K562 (cell line): ENCODE measurements around the gene NPEPL1. TPM values are rescaled to one million over a fixed set of nuclear protein-coding genes. Genes with fewer than 3 reads are reported as not detected.

Source experiments
- ATAC-seq: fragments of 200-7000 bp; cut with Tn5 transposase; 3 replicates; pipeline ENCODE4 v1.9.1; 2020; ENCODE audit warnings: moderate library complexity
- BruUV-seq: library from RNA; stranded (reverse); fragments of 400-500 nt; replicated peaks from 2 replicates; lab custom pipeline; 2021; lab: Mats Ljungman, UMichigan
- CTCF ChIA-PET: fragments of 300-600 bp; formaldehyde crosslinking; extraction: SDS; loops from one replicate; lab custom pipeline; 2021; ENCODE audit warnings: low intra/inter-chr PET ratio; lab: Yijun Ruan, JAX
- POLR2A ChIA-PET: fragments of 300-600, 350-650 bp; sonication (Branson Sonifier 250); formaldehyde crosslinking; extraction: SDS; loops from one replicate; lab custom pipeline; 2021; ENCODE audit warnings: antibody characterized with exemption, inconsistent platforms; lab: Yijun Ruan, JAX
- DNase-seq, 4 experiments: peaks; one replicate each; pipeline versions ENCODE4 v3.0.0 to v3.0.0-alpha.2; 2011 to 2018; ENCODE audit warnings: low spot score in 3 of 4, mixed read lengths in 3 of 4; ENCODE audit errors: extremely low read depth in 1 of 4
- FAIRE-seq: peaks from 2 replicates; lab custom pipeline; 2011; peaks lifted over from hg19 to GRCh38; lab: Jason Lieb, UNC
- H2AFZ ChIP-seq: 2 replicates; pipeline ENCODE4 v1.6.0; 2011; ENCODE audit warnings: low read depth, low read length, control low read depth, inconsistent platforms
- H3K27ac ChIP-seq: fragments of 200-600 bp; 3 replicates; pipeline ENCODE4 v1.8.0; 2011; ENCODE audit warnings: low read depth, mild to moderate bottlenecking, control low read depth, inconsistent platforms, low read length, moderate library complexity, mixed read lengths; ENCODE audit errors: extremely low read depth
- H3K27me3 ChIP-seq, 2 experiments: fragments of 300-600 bp in 1 of 2; 2 replicates in 1 of 2; 3 replicates in 1 of 2; pipeline versions ENCODE4 v1.6.0 to v1.8.0; 2011; ENCODE audit warnings: inconsistent platforms in 2 of 2, low read length in 2 of 2, mild to moderate bottlenecking in 1 of 2, mixed read lengths in 1 of 2, moderate library complexity in 1 of 2; ENCODE audit not compliant: control insufficient read depth in 2 of 2, insufficient read depth in 2 of 2
- H3K36me3 ChIP-seq: fragments of 300-600 bp; 3 replicates; pipeline ENCODE4 v1.8.0; 2011; ENCODE audit warnings: mild to moderate bottlenecking, low read length, inconsistent platforms; ENCODE audit not compliant: control insufficient read depth, insufficient read depth
- H3K4me1 ChIP-seq, 2 experiments: fragments of 200-600 bp in 1 of 2; replicated peaks in 1 of 2; 2 replicates in 1 of 2; 3 replicates in 1 of 2; pipeline versions ENCODE4 v1.5.1 to v1.8.0; 2011; ENCODE audit warnings: inconsistent platforms in 2 of 2, low read length in 2 of 2, mild to moderate bottlenecking in 1 of 2, mixed read lengths in 1 of 2, moderate library complexity in 1 of 2; ENCODE audit not compliant: control insufficient read depth in 2 of 2, insufficient read depth in 2 of 2
- H3K4me2 ChIP-seq: 2 replicates; pipeline ENCODE4 v1.6.1; 2011; ENCODE audit warnings: low read length, control low read depth, inconsistent platforms, mixed read lengths; ENCODE audit not compliant: insufficient read depth
- H3K4me3 ChIP-seq: fragments of 200-600 bp; sonication (generic), shearing (Covaris generic); 2 replicates; pipeline ENCODE4 v1.5.1; 2016; ENCODE audit warnings: control low read depth, inconsistent platforms
- H3K79me2 ChIP-seq: fragments of 200-600 bp; 3 replicates; pipeline ENCODE4 v1.8.0; 2011; ENCODE audit warnings: low read length, inconsistent platforms; ENCODE audit not compliant: control insufficient read depth, insufficient read depth
- H3K9ac ChIP-seq, 2 experiments: 2 replicates each; pipeline versions ENCODE4 v1.6.0 to v1.6.1; 2011; ENCODE audit warnings: low read depth in 2 of 2, low read length in 2 of 2, control low read depth in 1 of 2, inconsistent platforms in 1 of 2, mild to moderate bottlenecking in 1 of 2, mixed read lengths in 1 of 2; ENCODE audit not compliant: insufficient read depth in 1 of 2
- H3K9me1 ChIP-seq: one replicate; pipeline ENCODE4 v1.6.0; 2011; ENCODE audit warnings: inconsistent platforms, mild to moderate bottlenecking, low read length, moderate library complexity; ENCODE audit not compliant: control insufficient read depth, insufficient read depth
- H3K9me3 ChIP-seq: replicated peaks from 2 replicates; pipeline ENCODE4 v1.5.1; 2011; ENCODE audit warnings: low read depth, low read length, inconsistent platforms; ENCODE audit not compliant: control insufficient read depth, insufficient read depth
- H4K20me1 ChIP-seq: replicated peaks from 2 replicates; pipeline ENCODE4 v1.6.1; 2011; ENCODE audit warnings: low read length, inconsistent platforms, mixed read lengths; ENCODE audit not compliant: control insufficient read depth, insufficient read depth
- HEY1 ChIP-seq: fragments of 250-450 bp; sonication (Bioruptor Pico); IDR thresholded peaks from 2 replicates; pipeline ENCODE4 v1.5.0; 2020; ENCODE audit warnings: mild to moderate bottlenecking, moderate library complexity, borderline replicate concordance
- POLR2G ChIP-seq: fragments of 200-400 bp; formaldehyde crosslinking; IDR thresholded peaks from 2 replicates; pipeline ENCODE4 v1.6.1; 2017; ENCODE audit warnings: low read depth, mild to moderate bottlenecking, antibody characterized with exemption, low read length, moderate library complexity
- POLR2H ChIP-seq: IDR thresholded peaks from 2 replicates; pipeline ENCODE4 v1.6.1; 2016; ENCODE audit warnings: missing genetic modification characterization, low read depth, mild to moderate bottlenecking, control low read depth, missing compliant biosample characterization, moderate library complexity
- TOE1 ChIP-seq, 2 experiments: fragments of 450-650 bp in 1 of 2; sonication (generic) in 1 of 2; formaldehyde crosslinking in 1 of 2; IDR thresholded peaks; 2 replicates each; pipeline versions ENCODE4 v1.7.1 to v1.8.0; 2016 to 2022; ENCODE audit warnings: borderline replicate concordance in 2 of 2, mild to moderate bottlenecking in 2 of 2, antibody characterized with exemption in 1 of 2, inconsistent platforms in 1 of 2, low read depth in 1 of 2, missing genetic modification reagents in 1 of 2, moderate library complexity in 1 of 2
- WGBS: fragments of 100-300 bp; shearing (Covaris generic); methylation state at CpG from one replicate; pipeline ENCODE4 v1.1.6; 2016; ENCODE audit warnings: low coverage, mixed read lengths; ENCODE audit not compliant: insufficient coverage; ENCODE audit errors: missing lambda C conversion rate; 5-methylcytosine and 5-hydroxymethylcytosine counted together
- in situ Hi-C: fragments of 300-500 bp; cut with MboI; formaldehyde crosslinking; loops from 4 replicates; pipeline ENCODE4 v1.15.0; 2018; ENCODE audit warnings: inconsistent platforms, mixed read lengths
- intact Hi-C: fragments of 100-400 bp; cut with micrococcal nuclease; formaldehyde crosslinking; loops from 2 replicates; pipeline ENCODE4 v1.14.2; 2022
- polyA plus RNA-seq, 8 experiments: library from polyadenylated mRNA; depleted of rRNA in 4 of 8; stranded (reverse) in 5 of 8; unstranded in 3 of 8; fragments of >200 nt; fragmentation: Nextera tagmentation in 2 of 8; fragmentation: Illumina TruSeq in 1 of 8; extraction: Ambion mirVana in 2 of 8; extraction: Trizol in 1 of 8; gene quantifications; 2 replicates each; pipeline versions ENCODE4 v1.2.1 to v1.2.3, GENCODE V29; 2011 to 2014; ENCODE audit warnings: inconsistent platforms in 1 of 8, missing spikeins in 1 of 8
- total RNA-seq, 7 experiments: library from RNA; depleted of rRNA in 6 of 7; stranded (reverse); fragments of >200 nt in 6 of 7; fragmentation: Illumina TruSeq in 2 of 7; extraction: Trizol in 2 of 7; gene quantifications; 2 replicates each; pipeline versions ENCODE4 v1.2.1 to v1.2.3, GENCODE V29; 2011 to 2021; ENCODE audit warnings: low replicate concordance in 1 of 7
- TF ChIP-seq, protein P1 (sequence below): fragments of 250-450 bp; sonication (Bioruptor Pico); IDR thresholded peaks from 2 replicates; pipeline ENCODE4 v1.4.0; 2020; ENCODE audit warnings: borderline replicate concordance
- TF ChIP-seq, protein P2 (sequence below): fragments of 250-450 bp; sonication (Bioruptor Pico); IDR thresholded peaks from 2 replicates; pipeline ENCODE4 v1.5.1; 2021; ENCODE audit warnings: mild to moderate bottlenecking
- TF ChIP-seq, protein P3 (sequence below): sonication (generic); formaldehyde crosslinking; IDR thresholded peaks from 2 replicates; pipeline ENCODE4 v1.8.1; 2023; ENCODE audit warnings: mild to moderate bottlenecking, missing genetic modification reagents

Gene NPEPL1
- total and polyA plus RNA-seq, 9 of the 15 experiments (the other 6 are each of a cell fraction or from before 2014, with no cell fraction given): 0.04 to 5.6 (median 0.94) TPM

DNA sequence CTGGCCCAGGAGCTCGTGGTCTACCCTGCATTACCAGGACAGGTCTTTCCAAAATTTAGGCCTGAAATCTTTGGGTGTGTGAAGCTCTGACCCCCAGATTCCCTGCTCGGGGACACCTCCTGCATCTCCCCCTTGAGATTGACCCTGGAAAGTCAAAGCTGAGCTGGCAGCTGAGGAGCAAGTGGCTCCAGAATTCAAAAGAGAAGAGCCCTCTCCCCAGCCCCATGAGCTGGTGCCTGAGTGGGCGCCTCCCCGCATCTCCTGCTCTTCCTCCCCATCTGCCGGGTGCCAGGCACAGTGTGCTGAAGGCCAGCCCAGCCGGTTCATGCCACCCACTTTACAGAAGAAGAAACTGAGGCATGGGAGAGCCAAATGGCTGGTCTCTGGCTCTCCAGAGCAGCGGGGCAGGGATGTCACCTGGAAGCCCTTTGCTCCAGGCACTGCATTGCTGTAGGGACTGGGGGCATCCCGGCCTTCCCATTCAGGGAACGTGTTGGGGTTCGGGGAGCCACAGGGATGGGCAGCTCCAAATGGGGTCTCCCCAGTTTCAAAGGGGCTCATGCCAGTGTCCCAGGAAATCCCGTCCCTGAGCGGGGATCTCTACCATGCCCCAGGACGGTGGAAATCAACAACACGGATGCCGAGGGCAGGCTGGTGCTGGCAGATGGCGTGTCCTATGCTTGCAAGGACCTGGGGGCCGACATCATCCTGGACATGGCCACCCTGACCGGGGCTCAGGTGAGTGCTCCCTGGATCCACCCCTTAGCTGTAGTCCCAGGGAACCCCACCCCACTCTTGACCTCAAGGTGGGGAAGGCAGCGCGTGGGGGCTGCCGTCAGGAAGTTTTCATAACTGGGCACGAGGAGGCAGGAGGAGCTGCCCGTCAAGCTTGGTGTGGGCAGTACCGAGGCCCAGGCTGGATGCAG is 20.5 kb downstream of the NPEPL1 start:
- 17% methylated on average over 21 of the region's 24 CpGs for WGBS
- CTCF ChIA-PET: no interaction called here

DNA sequence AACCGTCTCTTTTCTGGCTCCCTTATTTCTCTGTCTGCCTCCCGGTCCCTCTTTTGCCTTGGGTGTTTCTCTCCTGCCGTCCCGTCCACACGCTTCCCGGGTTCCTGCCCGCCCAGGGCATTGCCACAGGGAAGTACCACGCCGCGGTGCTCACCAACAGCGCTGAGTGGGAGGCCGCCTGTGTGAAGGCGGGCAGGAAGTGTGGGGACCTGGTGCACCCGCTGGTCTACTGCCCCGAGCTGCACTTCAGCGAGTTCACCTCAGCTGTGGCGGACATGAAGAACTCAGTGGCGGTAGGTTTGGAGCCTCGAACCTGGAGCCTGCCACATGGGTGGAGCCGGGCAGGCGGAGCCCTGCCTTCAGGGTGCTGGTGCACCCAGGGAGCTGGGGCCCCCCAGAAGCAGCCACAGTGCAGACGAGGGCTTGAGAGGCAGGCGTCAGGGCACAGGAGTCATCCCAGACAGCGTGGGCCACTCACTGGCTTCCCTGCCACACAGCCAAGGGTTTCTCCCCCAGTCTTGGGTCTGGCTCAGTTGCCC is 21.3 kb downstream of the NPEPL1 start:
- ATAC-seq (no peak), DNase-seq (no peak), FAIRE-seq (no peak)
- BruUV-seq: no TSS peak
- H3K36me3 ChIP-seq: no peaks in the 10 kb centered on the region
- no peaks in the 10 kb centered on the region for H4K20me1 ChIP-seq
- H3K27me3 ChIP-seq: peaks cover 0 to 63% of the 10 kb centered on the region in 2 experiments; a peak in 3 of 5 replicates
- no peaks in the 10 kb centered on the region for H3K9me1 ChIP-seq
- ChIA-PET POLR2A (interaction anchor here (1.1 kb wide), 1 partner anchor 8 kb away, joined by 3 read pairs; no protein-coding TSS in a partner anchor), CTCF (no interaction called here)
- H3K4me2 ChIP-seq: no peak overlapping the region
- in situ Hi-C loops (no loop called here), intact Hi-C loops (no loop called here)
- H3K27ac ChIP-seq: no peak overlapping the region
- no peak overlapping the region for H2AFZ ChIP-seq
- no peaks in the 10 kb centered on the region for H3K9me3 ChIP-seq
- 29% methylated on average over 18 of the region's 24 CpGs for WGBS
- H3K79me2 ChIP-seq: no peaks in the 10 kb centered on the region
- no peak overlapping the region for H3K4me3 ChIP-seq
- H3K9ac ChIP-seq: no peak overlapping the region; a peak in 1 of 4 replicates
- peaks cover 0 to 27% of the 10 kb centered on the region in 2 experiments; a peak in 1 of 5 replicates for H3K4me1 ChIP-seq
- TF ChIP-seq, protein P1, sequence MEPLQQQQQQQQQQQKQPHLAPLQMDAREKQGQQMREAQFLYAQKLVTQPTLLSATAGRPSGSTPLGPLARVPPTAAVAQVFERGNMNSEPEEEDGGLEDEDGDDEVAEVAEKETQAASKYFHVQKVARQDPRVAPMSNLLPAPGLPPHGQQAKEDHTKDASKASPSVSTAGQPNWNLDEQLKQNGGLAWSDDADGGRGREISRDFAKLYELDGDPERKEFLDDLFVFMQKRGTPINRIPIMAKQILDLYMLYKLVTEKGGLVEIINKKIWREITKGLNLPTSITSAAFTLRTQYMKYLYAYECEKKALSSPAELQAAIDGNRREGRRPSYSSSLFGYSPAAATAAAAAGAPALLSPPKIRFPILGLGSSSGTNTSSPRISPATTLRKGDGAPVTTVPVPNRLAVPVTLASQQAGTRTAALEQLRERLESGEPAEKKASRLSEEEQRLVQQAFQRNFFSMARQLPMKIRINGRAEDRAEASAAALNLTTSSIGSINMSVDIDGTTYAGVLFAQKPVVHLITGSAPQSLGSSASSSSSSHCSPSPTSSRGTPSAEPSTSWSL (CRISPR knock-in tag): no peak
- TF ChIP-seq, protein P2, sequence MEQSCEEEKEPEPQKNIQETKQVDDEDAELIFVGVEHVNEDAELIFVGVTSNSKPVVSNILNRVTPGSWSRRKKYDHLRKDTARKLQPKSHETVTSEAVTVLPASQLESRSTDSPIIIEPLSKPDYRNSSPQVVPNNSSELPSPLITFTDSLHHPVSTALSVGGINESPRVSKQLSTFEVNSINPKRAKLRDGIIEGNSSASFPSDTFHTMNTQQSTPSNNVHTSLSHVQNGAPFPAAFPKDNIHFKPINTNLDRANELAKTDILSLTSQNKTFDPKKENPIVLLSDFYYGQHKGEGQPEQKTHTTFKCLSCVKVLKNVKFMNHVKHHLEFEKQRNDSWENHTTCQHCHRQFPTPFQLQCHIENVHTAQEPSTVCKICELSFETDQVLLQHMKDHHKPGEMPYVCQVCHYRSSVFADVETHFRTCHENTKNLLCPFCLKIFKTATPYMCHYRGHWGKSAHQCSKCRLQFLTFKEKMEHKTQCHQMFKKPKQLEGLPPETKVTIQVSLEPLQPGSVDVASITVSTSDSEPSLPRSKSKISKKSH (CRISPR knock-in tag): no peak
- TF ChIP-seq, protein P3, sequence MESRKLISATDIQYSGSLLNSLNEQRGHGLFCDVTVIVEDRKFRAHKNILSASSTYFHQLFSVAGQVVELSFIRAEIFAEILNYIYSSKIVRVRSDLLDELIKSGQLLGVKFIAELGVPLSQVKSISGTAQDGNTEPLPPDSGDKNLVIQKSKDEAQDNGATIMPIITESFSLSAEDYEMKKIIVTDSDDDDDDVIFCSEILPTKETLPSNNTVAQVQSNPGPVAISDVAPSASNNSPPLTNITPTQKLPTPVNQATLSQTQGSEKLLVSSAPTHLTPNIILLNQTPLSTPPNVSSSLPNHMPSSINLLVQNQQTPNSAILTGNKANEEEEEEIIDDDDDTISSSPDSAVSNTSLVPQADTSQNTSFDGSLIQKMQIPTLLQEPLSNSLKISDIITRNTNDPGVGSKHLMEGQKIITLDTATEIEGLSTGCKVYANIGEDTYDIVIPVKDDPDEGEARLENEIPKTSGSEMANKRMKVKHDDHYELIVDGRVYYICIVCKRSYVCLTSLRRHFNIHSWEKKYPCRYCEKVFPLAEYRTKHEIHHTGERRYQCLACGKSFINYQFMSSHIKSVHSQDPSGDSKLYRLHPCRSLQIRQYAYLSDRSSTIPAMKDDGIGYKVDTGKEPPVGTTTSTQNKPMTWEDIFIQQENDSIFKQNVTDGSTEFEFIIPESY: no peak
- no peak for TF ChIP-seq POLR2H (tag)
- no peak for TF ChIP-seq HEY1 (CRISPR knock-in tag)

More for the DNA sequence above, 20.5 kb downstream of the NPEPL1 start:
- ATAC-seq: no peak
- no peaks in the 10 kb centered on the region for H4K20me1 ChIP-seq
- BruUV-seq: no TSS peak
- POLR2A ChIA-PET: interaction anchor here (1.0 kb wide), 1 partner anchor 13 kb away, joined by 4 read pairs; no protein-coding TSS in a partner anchor
- H3K36me3 ChIP-seq: no peaks in the 10 kb centered on the region
- H3K27me3 ChIP-seq: peaks cover 0 to 55% of the 10 kb centered on the region in 2 experiments; a peak in 2 of 5 replicates
- no peak for FAIRE-seq
- DNase-seq: no peak
- H3K9me1 ChIP-seq: peaks cover 2% of the 10 kb centered on the region
- no peaks in the 10 kb centered on the region for H3K9me3 ChIP-seq
- H2AFZ ChIP-seq: no peak overlapping the region
- no peak overlapping the region for H3K27ac ChIP-seq
- in situ Hi-C loops (no loop called here), intact Hi-C loops (no loop called here)
- no peak for TF ChIP-seq TOE1 (IDR thresholded peaks at IDR 0.05; ENCODE audit: borderline replicate concordance)
- TF ChIP-seq TOE1 (CRISPR knock-in tag; IDR thresholded peaks at IDR 0.05; ENCODE audit: borderline replicate concordance, low read depth): no peak
- TF ChIP-seq POLR2G: 0 out of 2 replicates have a peak, but pooled peaks have one; percentile 6
- H3K79me2 ChIP-seq: no peaks in the 10 kb centered on the region
- H3K9ac ChIP-seq: no peak overlapping the region; a peak in 1 of 4 replicates
- peaks cover 0 to 27% of the 10 kb centered on the region in 2 experiments; a peak in 1 of 5 replicates for H3K4me1 ChIP-seq
- H3K4me2 ChIP-seq: no peak overlapping the region
- H3K4me3 ChIP-seq: no peak overlapping the region
